Fibroblast of mammary gland (primary cell): Measurements from ENCODE around the gene CUL5.

Source experiments
- DNase-seq: peaks from one replicate; pipeline ENCODE4 v3.0.0-alpha.2; 2010; ENCODE audit warnings: low read depth
- H3K4me3 ChIP-seq: 2 replicates; pipeline ENCODE4 v1.5.1; 2011; ENCODE audit warnings: low read depth, mild to moderate bottlenecking, low read length, moderate library complexity; ENCODE audit not compliant: control insufficient read depth
- TF ChIP-seq, protein P1 (sequence below): conservative IDR thresholded peaks from 2 replicates; pipeline ENCODE4 v1.5.1; 2011; ENCODE audit warnings: low read depth, low read length, inconsistent platforms; ENCODE audit not compliant: control insufficient read depth, insufficient read depth

Gene CUL5

DNA sequence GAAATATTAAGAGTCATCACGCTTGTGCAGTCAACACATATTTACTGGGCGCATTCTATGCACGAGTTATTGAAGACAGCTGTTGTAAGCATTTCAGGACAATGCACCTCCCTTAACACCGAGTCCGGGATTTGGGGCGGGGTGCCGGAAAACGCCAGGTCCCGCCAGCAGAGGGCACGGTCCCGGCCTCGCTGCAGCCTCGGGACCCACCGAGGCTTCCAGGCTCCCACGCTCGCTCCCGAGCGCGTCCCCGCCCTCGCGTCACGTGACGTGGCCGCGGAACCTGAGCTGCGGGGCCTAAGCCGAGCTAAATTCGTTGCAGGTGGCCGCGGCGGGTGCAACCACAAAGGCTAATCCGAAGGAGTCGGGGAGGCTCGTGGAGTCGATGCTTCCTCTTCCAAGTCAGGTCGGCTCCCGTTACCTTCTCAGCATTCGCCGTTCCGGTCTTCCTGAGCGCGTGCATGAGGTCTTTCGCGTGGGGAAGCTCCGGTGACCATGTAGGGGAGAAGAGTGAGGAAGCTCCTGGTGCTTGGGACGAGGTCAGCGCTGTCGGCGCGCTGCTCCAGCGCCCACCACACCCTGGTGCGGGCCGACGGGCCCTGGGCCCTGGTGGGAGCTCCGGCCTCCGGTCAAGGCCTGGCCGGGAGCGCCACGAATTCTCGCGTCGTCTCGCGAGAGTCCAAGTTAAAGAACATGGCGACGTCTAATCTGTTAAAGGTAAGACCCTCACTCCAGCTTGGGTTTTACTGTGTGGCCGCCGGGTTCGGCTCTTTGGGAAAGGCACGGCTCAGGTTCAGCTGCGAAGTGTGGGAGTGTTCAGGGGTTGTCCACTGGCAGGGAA, at the start of gene CUL5:
Gene CUL5, plus strand, starts transcription at position 243 of the 841 bp plus-strand sequence. Its CDS starts 451 bp downstream, at position 694.
- peak; percentile 90 for DNase-seq
- TF ChIP-seq, protein P1, sequence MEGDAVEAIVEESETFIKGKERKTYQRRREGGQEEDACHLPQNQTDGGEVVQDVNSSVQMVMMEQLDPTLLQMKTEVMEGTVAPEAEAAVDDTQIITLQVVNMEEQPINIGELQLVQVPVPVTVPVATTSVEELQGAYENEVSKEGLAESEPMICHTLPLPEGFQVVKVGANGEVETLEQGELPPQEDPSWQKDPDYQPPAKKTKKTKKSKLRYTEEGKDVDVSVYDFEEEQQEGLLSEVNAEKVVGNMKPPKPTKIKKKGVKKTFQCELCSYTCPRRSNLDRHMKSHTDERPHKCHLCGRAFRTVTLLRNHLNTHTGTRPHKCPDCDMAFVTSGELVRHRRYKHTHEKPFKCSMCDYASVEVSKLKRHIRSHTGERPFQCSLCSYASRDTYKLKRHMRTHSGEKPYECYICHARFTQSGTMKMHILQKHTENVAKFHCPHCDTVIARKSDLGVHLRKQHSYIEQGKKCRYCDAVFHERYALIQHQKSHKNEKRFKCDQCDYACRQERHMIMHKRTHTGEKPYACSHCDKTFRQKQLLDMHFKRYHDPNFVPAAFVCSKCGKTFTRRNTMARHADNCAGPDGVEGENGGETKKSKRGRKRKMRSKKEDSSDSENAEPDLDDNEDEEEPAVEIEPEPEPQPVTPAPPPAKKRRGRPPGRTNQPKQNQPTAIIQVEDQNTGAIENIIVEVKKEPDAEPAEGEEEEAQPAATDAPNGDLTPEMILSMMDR, result peak; percentile 68
- peak within 1 kb of the TSS; percentile 83 for H3K4me3 ChIP-seq

DNA sequence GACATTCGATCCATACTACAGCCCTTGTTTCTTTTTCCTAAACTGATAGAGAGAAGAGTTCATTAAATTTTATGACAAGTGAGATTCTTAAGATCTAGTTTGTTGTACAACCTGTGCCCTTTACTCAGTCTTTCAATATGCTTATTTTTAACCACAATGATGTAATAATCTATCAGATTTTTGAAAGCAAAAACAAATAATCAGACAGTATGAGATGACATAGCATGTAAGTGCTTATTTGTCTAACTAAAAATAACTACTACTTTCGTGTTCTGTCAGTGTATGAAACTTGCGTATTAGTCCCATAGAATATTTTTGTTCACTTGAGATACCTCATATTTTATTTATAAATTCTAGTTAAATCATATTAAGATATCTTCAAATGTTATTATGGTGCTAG, 47.2 kb upstream of the CUL5 start:
- TF ChIP-seq, protein P1, result no peak
- no peak for DNase-seq

DNA sequence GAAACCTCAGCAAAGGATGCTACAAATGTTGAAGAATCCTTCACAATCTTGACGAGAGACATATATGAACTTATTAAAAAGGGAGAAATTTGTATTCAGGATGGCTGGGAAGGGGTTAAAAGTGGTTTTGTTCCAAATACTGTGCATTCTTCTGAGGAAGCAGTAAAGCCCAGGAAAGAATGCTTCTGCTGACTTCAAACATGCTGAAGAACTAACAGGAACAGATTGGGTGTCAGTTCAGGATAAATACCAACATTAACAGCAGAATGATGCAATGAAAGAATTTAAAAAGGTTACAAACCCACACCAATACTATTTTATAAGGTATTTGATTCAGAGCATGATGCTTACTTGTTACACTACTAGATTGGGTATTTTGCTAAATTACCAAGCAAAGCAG, 46.5 kb upstream of the CUL5 start:
- TF ChIP-seq, protein P1, result no peak
- no peak overlapping the region for H3K4me3 ChIP-seq
- no peak for DNase-seq

More for the DNA sequence above, 47.2 kb upstream of the CUL5 start:
- H3K4me3 ChIP-seq, result no peak overlapping the region

DNA sequence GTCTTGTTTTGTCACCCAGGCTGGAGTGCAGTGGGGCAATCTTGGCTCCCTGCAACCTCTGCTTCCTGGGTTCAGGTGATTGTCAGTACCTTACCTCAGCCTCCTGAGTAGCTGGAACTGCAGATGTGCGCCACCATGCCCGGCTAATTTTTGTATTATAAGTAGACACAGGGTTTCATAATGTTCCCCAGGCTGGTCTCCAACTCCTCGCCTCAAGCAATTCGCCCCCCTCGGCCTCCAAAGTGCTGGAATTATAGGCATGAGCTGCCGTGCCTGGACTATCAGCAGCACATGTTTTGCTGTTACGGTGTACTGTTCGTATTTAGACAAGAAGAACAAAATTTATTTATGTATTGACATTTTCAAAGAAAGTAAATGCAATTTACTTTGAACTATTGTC, 45.6 kb upstream of the CUL5 start:
- TF ChIP-seq, protein P1, result no peak
- no peak overlapping the region for H3K4me3 ChIP-seq
- DNase-seq, result no peak

DNA sequence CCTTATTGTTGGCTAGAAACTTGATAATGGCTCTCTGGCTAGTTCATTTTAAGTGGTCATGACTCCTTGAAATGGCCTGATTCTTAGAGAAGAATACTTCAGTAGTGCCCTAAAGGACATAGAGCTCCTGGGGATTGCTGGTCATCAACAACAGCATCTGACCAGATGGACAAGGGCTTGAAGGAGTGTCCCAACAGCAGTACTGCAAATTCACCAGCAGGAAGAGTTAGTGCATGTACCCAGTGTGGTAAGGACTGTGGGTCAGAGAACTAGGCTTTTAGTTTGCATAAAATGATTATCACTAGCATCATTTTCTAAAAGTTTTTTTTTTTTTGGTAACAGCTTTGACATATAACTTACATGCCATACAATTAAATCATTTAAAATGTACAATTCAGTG, 39.5 kb upstream of the CUL5 start:
- TF ChIP-seq, protein P1, result no peak
- no peak overlapping the region for H3K4me3 ChIP-seq
- peak; percentile 3 for DNase-seq

DNA sequence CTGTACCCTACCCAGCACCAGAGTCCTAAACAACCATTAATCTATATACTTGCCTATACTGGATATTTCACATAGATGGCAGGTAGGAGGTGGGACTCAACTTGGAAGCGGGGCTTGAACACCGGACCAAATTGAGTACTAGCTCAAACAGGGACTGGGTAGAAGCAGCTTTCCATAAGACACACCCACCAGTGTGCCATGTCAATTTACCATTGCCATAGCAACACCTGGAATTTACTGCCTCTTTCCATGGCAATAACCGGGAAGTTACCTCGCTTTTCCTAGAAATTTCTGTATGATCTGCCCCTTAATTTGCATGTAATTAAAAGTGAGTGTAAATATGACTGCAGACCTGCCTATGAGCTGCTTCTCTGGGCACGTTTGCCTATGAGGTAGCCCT, 38.6 kb upstream of the CUL5 start:
- TF ChIP-seq, protein P1, result no peak
- no peak for DNase-seq
- no peak overlapping the region for H3K4me3 ChIP-seq
